ENCODE results near the gene MYL6. TPM values are rescaled to one million over a fixed set of nuclear protein-coding genes. Genes with fewer than 3 reads are reported as not detected.

Gene MYL6
- total and polyA plus RNA-seq, 9 of the 15 experiments (the other 6 are each of a cell fraction or from before 2014, with no cell fraction given), result 557 to 1,664 (median 958) TPM

DNA sequence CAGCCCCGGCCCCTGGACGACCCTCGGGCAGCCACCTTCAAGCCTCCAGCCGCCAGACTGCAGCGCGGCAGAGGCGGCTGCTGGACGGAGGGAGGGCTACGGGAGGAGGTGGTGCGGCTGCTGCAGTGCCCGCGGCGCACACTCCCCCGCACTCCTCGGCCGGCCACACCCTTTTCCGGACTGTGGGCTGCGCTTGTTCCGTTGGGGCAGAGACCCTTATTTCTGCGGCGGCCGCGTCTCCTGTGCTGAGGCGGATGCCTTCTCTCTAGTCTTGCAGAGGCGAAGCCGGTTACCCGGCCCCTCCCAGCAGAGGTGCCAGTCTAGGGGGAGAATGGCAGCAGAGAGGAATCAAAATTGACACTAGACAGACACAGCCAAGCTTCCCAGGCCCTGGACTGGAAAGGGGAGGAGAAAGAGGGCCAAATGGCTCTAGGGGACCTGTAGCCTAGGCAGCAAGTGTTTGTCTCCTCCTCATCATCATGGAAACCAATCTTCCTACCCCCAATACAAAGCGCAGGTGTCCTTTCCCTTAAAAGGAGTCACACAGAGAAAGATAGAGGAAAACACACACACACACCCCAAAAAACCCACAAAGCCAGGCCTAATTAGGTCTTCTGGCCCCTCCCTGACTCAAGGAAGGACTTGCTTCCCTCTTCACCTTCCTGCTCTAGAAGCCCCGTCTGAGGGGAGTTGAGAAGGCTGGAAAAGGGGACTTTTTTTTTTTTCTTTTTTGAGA, 28.8 kb upstream of the MYL6 start (continued):
- no peak for TF ChIP-seq ELF2 (CRISPR knock-in tag; IDR thresholded peaks at IDR 0.05)
- TF ChIP-seq TCF3 (CRISPR knock-in tag; IDR thresholded peaks at IDR 0.05), result no peak; the same call in 1 of the 2 replicates
- TF ChIP-seq DMBX1 (CRISPR knock-in tag; IDR thresholded peaks at IDR 0.05; ENCODE audit: borderline replicate concordance), result no peak
- no peak for TF ChIP-seq ZNF780A (CRISPR knock-in tag; IDR thresholded peaks at IDR 0.05)
- TF ChIP-seq EP400 (IDR thresholded peaks at IDR 0.05), result peak; percentile 68
- TF ChIP-seq ZNF146 (CRISPR knock-in tag; IDR thresholded peaks at IDR 0.05; ENCODE audit: unreplicated experiment), result no peak
- peak; percentile 57 for TF ChIP-seq CREM (IDR thresholded peaks at IDR 0.05; ENCODE audit: low read depth)
- TF ChIP-seq ZNF232 (CRISPR knock-in tag; IDR thresholded peaks at IDR 0.05), result no peak
- TF ChIP-seq CCAR2 (IDR thresholded peaks at IDR 0.05; ENCODE audit: low read depth, low read length), result no peak
- TF ChIP-seq NFATC3 (IDR thresholded peaks at IDR 0.05), result no peak
- TF ChIP-seq ZNF507 (tag; conservative IDR thresholded peaks at IDR 0.05), result no peak
- peak; percentile 23; the same call in 1 of the 2 replicates for TF ChIP-seq GABPB1 (CRISPR knock-in tag; IDR thresholded peaks at IDR 0.05)
- peak; percentile 85 for TF ChIP-seq CCNT2 (IDR thresholded peaks at IDR 0.05; ENCODE audit: borderline replicate concordance, extremely low read depth, insufficient read length, low read depth, low read length)
- no peak for TF ChIP-seq RFX5 (IDR thresholded peaks at IDR 0.05; ENCODE audit: low read depth, low read length)
- TF ChIP-seq ZFX (CRISPR knock-in tag; IDR thresholded peaks at IDR 0.05), result no peak
- TF ChIP-seq ERF (CRISPR knock-in tag; IDR thresholded peaks at IDR 0.05), result no peak
- 0 out of 4 replicates have a peak, but pooled peaks of 1 of the 2 experiments have one; percentile 22 for TF ChIP-seq ETV6 (IDR thresholded peaks at IDR 0.05; ENCODE audit: borderline replicate concordance in 1 of 2, low read depth in 2 of 2, low read length in 1 of 2)
- TF ChIP-seq ETV6 (CRISPR knock-in tag; IDR thresholded peaks at IDR 0.05; ENCODE audit: borderline replicate concordance), result no peak
- TF ChIP-seq JUN (IDR thresholded peaks at IDR 0.05; ENCODE audit: borderline replicate concordance, low read depth, low read length), result no peak
- no peak for TF ChIP-seq JUN (CRISPR knock-in tag; IDR thresholded peaks at IDR 0.05; ENCODE audit: borderline replicate concordance)
- TF ChIP-seq SIN3A (IDR thresholded peaks at IDR 0.05; ENCODE audit: borderline replicate concordance in 2 of 2, control insufficient read depth in 1 of 2, low read depth in 2 of 2, low read length in 2 of 2), result peak in 1 of 2 experiments; percentile 89; a peak in 1 of 4 replicates
- peak; percentile 55 for TF ChIP-seq PCBP1 (IDR thresholded peaks at IDR 0.05; ENCODE audit: low read depth, low read length, poor library complexity, severe bottlenecking)
- no peak for TF ChIP-seq NFE2L1 (tag; IDR thresholded peaks at IDR 0.05; ENCODE audit: borderline replicate concordance, low read depth)
- TF ChIP-seq ARHGAP35 (IDR thresholded peaks at IDR 0.05; ENCODE audit: partially characterized antibody), result no peak
- TF ChIP-seq, protein P1, sequence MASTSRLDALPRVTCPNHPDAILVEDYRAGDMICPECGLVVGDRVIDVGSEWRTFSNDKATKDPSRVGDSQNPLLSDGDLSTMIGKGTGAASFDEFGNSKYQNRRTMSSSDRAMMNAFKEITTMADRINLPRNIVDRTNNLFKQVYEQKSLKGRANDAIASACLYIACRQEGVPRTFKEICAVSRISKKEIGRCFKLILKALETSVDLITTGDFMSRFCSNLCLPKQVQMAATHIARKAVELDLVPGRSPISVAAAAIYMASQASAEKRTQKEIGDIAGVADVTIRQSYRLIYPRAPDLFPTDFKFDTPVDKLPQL (IDR thresholded peaks at IDR 0.05; ENCODE audit: extremely low read depth, insufficient read length), result no peak
- no peak for TF ChIP-seq PHF21A (IDR thresholded peaks at IDR 0.05; ENCODE audit: borderline replicate concordance, low read depth)
- peak; percentile 97 for TF ChIP-seq KLF1 (tag; IDR thresholded peaks at IDR 0.05)
- no peak for TF ChIP-seq HOXB6 (CRISPR knock-in tag; IDR thresholded peaks at IDR 0.05; ENCODE audit: borderline replicate concordance)
- TF ChIP-seq MYNN (IDR thresholded peaks at IDR 0.05), result peak; percentile 80
- TF ChIP-seq MYNN (CRISPR knock-in tag; IDR thresholded peaks at IDR 0.05), result no peak

All from K562 (cell line).